ENCODE measurements around the gene BMPR1A. TPM values are rescaled to one million over a fixed set of nuclear protein-coding genes. Genes with fewer than 3 reads are reported as not detected.

BMPR1A gene
- total RNA-seq, 1 donor from 2014 or later: 66.4 TPM

GRCh38 chr10:86955501-86956194 is 199.2 kb downstream of the BMPR1A start:
- peak; percentile 59 for DNase-seq (ENCODE audit: low spot score)

DNA sequence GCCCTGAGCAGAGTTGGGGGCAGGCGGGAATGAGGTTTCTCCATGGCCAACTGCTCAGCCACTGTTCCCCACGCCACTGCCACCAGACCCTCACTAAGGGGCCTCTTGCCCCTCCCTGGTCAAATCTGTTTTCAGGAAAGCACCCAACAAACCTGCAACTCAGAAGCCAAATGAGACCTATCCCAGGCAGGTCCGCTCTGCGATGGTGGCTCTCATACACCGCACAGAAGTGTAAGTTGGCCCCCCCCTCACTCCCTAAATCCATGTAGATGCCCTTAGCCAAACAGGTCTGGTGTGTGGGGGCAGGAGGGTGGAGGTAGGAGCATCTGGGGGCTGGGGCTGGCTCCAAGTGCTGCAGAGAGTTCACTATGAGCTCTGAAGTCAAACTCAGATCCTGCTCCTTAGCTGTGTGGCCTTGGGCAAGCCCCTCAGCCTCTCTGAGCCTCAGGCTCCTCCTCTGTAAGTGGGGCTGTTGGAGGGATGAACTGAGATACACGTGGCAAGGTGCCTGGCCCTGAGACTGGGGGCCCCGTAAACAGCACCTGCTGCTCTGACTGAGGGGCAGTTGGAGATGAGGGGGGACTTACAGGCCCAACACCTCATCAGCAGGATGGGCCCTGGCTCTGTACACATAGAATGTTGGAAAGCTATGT is 199.9 kb downstream of the BMPR1A start:
- no peak for DNase-seq (ENCODE audit: low spot score)

DNA sequence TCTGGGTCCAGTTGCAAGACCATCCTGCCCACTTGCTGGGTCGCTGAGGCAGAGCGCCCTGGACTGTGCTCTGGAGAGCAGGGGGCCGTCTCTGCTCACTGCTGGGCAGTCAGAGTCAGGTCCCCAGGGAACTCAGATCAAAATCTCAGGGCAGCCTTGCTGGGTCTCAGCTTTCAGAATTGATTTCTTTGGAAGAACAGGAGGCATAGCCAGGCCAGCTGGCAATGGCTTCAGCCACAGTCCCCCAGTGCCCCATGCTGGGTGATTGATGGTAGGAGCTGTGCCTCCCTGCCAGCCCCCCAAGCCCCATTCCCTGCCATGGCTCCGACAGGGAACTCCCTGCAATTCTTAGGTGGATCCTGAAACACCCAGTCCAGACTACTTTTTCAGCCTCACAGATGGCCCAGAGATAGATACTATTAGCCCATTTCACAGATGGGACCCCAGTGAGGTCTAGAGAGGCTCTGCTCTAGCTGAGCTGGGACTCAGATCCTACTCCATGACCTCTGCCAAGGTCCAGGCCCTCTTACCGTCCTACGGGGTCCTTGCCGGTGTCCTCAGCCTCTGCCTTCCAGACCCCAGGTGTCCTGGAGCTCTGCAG is 200.5 kb downstream of the BMPR1A start:
- DNase-seq (ENCODE audit: low spot score): no peak

DNA sequence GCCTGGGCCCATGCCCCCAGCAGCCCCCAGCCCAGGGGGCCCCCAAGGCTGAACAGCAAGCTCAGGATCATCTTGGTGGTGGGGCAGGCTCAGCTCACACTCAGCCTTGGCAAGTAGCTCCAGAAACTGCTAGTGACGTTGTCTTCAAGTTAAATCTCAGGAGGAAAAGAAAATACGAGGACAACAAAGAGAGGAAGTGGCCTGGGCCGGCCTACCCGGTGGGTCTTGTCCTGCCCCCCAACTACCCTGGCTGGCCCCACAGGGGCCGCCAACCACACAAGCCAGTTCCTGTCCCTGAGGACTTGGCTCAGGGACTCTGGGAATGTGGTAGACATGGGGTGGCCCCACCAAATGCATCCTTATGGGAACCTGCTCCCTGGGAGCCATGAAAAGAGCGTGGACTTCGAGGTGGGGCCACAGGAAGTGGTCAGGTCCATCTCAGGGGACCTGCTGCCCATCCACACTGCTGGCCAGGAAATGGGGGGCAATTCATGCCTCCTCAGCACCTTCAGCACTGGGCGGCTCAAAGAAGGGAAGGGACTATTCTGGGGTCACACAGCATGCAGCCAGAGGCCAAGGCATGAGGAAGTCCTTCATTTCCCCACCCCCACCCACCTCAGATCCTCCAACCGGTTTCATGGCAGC is 201.2 kb downstream of the BMPR1A start, which contains the start of gene MMRN2:
MMRN2 (minus strand) TSS at position 145 of the 645 bp plus-strand sequence; CDS start at position 71, 74 bp downstream.
- DNase-seq (ENCODE audit: low spot score): peak; percentile 51

GRCh38 chr10:86958116-86958900 is 201.9 kb downstream of the BMPR1A start, which contains the start of gene SNCG:
Gene SNCG (plus strand): TSS chr10:86958599. CDS start chr10:86958698, 99 bp downstream.
- no peak for DNase-seq (ENCODE audit: low spot score)

DNA sequence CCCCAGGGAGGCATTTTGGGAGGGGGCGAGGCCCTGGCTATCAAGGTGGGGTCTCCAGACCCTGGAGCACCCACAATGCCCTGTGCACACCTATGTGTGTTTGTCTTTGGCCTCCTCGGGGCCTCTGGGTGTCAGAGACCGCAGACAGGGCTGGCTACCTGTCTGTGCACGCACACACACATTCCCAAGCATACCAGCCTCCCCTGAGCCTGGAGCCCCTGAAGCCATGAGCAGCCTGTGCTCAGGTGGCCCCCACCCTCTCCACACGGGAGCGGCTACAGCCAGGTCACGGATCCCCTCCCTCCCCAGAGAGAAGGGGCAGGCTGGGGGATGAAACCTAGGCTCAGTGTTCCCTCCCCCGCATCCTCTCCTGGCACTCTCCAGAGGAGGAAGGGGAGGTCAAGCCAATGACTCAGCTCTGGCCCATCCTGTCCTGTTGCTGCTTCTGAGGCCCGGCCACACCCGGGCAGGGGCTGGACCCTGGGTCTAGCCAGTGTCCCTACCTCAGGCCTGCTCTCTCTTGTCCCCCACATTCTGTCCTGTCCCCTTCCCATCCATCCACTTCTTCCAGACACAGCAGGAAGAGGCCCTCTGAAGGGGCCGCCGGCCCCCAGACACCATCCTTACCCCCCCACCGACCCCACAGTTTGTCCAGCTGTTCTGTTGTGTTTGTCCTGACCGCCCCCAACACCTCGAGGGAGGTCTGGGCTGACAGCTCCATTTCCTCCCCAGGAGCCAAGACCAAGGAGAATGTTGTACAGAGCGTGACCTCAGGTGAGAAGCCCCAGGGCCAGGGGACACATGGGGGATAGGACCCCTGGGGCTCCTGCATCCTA is 202.7 kb downstream of the BMPR1A start:
- peak; percentile 74 for DNase-seq (ENCODE audit: low spot score)

DNA sequence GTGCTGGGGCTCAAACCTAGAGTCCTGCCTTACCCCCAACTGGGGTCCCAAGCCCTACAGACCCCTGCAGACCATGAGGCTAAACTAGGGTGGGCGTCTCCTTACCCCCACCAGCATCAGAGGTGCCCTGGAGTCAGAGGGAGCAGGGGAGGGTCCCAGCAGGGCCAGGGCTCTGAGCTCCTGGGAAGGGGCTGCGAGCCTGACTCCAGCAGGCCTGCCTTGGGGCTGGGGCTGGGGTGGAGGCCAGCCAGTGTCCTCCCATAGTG is 203.3 kb downstream of the BMPR1A start:
- DNase-seq (ENCODE audit: low spot score): no peak

- DNase-seq (ENCODE audit: low spot score): peak; percentile 79
Observed at GRCh38 chr10:86960003-86960862, 203.8 kb downstream of the BMPR1A start.

GRCh38 chr10:86960863-86961434 is 204.5 kb downstream of the BMPR1A start:
- no peak for DNase-seq (ENCODE audit: low spot score)

- no peak for DNase-seq (ENCODE audit: low spot score)
Observed at GRCh38 chr10:86961481-86962091, 205.2 kb downstream of the BMPR1A start.

GRCh38 chr10:86962136-86962980 is 205.9 kb downstream of the BMPR1A start:
- no peak for DNase-seq (ENCODE audit: low spot score)

- DNase-seq (ENCODE audit: low spot score): no peak
Observed at GRCh38 chr10:86962981-86963310, 206.5 kb downstream of the BMPR1A start.

DNA sequence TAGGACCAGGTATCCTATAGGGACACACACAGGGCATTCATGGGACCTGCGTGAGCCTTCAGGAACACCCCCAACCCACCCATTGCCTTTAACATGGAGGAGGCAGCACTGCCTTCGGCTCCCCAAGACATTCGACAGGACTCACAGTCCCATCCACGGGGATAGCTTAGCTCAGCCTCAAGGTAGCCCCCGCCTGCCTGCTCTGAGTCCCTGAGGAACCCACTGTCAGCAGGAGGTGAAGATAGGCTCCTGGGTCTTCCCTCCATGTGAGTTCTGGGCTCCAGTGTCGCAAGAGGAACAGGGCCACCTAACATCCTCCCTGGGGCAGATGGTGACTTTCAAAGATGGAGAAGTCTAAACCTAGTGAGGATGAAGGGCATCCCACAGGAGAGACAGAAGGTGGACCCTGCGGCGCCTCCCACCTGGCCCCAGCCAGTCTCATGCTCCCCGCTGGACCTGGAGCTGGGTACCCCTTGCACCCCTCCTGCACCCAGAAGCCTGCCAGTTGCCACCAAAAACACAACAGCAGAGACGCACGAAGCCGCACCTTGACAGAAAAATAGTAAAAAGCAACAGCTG is 207.0 kb downstream of the BMPR1A start:
- DNase-seq (ENCODE audit: low spot score): no peak

DNA sequence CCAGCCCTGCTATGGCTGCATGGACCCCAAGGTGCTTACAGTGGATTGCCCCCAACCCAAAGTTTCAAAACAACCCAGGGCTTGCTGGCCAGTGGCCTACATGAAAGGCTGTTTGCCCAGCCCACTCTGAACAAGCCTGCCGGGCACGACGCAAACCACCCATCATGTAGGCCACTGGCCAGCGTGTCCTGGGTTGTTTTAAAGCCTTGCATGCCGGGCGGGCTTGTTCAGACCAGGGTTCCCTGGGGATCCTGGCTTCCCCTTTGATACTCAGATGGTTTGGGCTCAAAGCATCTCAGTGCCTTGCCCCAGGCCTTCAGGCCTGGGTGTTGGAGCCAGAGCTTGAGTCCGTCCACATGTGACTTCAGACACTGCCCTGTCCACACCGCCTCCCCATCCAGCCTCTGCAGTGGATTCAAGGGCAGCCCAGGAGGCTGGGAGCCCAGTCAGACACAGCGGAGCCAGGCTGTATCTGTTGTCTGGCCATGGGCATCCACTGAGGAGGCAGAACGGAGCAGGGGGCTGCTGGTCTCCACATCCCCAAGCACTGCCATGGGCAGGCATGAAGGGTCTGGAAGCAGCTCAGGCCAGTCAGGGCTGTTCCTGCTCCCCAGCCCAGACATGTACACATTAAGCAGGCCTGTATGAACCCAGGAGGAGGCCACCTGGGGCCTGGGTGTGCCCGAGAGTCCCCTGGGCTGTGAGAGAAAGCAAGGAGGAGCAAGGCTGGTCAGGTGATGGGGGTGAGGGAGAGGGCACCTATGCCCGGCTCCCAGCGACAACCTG is 207.8 kb downstream of the BMPR1A start:
- DNase-seq (ENCODE audit: low spot score): no peak

DNA sequence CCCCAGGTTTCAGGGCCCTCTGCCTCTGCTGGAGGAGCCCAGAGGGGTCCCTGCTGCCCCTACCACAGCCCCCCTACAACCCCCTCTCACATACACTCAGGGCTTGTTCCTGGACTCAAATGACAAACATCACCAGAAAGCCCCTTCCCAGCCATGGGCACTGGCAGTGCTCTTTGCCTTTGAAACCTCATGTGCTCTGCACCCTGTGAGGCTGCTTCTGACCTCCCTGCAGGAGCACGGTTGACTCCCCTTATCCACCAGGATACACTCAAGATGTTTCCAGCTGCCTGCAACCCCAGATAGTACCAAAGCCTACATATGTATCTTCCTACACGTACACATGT is 208.4 kb downstream of the BMPR1A start:
- no peak for DNase-seq (ENCODE audit: low spot score)

DNA sequence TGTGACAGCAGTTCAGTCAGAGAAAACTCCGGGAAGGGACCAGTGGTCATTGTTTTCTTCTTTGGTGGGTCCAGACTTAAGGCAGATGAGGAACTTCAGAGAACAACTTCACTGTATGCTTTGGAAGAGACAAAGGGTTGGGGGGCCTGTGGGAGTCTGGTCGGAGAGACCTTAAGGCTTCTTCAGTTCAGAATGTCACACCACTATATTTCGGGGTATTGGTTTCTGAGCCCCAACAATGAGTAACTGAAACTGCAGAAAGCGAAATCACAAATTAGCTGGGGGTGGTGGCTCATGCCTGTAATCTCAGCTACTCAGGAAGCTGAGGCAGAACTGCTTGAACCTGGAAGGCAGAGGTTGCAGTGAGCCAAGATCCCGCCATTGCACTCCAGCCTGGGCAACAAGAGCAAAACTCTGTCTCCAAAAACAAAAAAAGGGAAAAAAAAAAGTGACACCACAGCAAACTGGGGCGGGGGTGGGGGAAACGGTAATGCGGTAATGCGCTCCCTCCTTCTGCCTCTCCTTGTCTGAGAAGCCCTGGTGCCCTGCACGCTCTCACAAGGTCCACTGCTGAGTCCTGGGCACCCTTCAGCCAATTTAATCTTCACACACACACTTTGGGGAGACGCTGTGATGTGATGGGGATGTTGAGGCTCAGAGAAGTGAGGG is 209.7 kb downstream of the BMPR1A start:
- DNase-seq (ENCODE audit: low spot score): no peak

Data from umbilical cord (tissue), 2 donors.